ENCODE data around the gene PRKD2.
A peak's percentile ranks its signal among the peaks of the same experiment; 100 is the strongest.
"Not testable (repeated sequence)": the region's sequence is repeated elsewhere in the genome, so short reads cannot be mapped to it uniquely, and the experiment has no call there.

The PRKD2 gene

DNA sequence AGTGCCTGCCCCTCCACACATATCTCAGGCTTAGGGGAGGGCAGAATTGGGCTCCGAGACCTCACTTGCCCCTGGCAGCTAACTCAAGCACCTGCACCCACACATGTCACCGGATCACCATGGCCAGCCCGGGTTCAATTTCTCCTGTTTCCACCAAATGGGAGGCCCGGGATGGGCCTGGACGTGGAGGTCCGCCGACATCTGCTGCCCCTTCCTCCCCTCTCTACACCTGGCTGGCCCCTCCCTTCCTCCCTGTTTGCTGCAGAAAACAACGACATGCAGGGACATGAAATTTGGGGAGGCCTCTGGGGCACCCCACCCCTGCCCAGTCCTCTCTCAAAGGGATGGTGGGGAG is 1.3 kb downstream of the PRKD2 start:
- no peak for DNase-seq (ENCODE audit: low spot score)
- TF ChIP-seq, protein P1, sequence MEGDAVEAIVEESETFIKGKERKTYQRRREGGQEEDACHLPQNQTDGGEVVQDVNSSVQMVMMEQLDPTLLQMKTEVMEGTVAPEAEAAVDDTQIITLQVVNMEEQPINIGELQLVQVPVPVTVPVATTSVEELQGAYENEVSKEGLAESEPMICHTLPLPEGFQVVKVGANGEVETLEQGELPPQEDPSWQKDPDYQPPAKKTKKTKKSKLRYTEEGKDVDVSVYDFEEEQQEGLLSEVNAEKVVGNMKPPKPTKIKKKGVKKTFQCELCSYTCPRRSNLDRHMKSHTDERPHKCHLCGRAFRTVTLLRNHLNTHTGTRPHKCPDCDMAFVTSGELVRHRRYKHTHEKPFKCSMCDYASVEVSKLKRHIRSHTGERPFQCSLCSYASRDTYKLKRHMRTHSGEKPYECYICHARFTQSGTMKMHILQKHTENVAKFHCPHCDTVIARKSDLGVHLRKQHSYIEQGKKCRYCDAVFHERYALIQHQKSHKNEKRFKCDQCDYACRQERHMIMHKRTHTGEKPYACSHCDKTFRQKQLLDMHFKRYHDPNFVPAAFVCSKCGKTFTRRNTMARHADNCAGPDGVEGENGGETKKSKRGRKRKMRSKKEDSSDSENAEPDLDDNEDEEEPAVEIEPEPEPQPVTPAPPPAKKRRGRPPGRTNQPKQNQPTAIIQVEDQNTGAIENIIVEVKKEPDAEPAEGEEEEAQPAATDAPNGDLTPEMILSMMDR (IDR thresholded peaks at IDR 0.05; ENCODE audit: extremely low read depth, missing control alignments), result no peak

DNA sequence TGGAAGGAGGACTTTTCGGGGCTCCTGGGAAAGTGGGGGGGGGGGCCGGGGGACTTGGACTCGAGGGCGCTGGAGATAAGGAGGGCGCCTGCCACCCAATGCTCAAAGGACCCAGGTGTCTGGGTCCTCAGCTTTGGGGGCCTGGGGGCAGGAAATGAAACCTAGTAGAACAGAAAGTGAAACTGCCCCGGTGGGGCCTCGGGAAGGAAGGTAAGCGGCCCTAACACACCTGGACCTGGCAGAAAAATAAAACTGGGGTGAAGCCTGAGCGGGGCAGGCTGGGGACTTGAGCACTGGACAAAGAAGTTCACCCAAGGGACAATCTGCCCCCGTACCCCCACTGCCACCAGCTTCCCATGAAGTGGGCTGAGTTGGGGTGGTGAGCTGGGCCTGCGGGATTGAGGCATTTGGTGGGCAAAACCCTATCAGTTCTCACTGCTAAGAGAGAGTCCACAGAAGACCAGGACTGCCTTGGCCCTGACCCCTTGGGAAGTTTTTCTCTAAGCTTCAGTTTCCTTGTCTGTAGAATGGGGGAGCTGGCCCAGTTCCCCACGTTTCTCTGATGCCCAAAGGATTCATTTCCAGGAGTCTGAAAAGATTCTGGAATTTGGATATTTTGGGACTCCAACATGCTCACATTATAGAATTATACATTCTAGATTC is 2.3 kb downstream of the PRKD2 start:
- DNase-seq (ENCODE audit: low spot score), result peak; percentile 89
- TF ChIP-seq, protein P1 (IDR thresholded peaks at IDR 0.05; ENCODE audit: extremely low read depth, missing control alignments), result no peak

DNA sequence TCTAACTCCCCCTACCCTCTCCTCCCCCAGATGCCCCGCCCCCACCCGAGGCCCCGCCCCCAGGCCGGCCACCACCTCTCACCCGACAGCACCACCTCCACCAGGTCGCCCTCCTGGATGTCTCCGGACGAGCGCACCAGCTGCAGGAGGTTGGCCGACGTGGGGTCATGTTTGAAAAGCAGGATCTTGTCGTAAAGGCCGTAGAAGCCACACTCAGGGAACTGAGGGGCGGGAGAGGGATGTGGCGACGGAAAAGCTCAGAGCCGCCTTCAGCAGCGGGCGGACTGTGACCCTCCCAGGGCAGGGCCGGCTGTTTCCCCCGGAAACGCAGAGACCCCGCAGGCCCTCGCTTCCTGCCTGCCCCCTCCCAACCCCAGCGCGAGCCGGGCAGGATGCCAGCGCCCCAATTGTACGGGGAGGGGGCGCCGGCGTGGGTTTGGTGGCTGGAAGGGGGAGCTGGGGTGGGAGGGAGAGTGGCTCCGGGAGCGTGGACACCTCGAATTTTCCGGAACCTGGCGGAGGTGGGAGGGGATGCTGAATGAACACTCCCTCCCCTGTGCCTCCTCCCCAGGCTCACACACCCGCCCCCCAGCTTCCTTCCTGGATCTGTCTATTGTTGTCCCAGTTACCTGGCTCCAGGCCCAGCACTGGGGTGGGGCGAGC is 3.0 kb downstream of the PRKD2 start:
- peak; percentile 85 for DNase-seq (ENCODE audit: low spot score)
- TF ChIP-seq, protein P1 (IDR thresholded peaks at IDR 0.05; ENCODE audit: extremely low read depth, missing control alignments), result no peak

DNA sequence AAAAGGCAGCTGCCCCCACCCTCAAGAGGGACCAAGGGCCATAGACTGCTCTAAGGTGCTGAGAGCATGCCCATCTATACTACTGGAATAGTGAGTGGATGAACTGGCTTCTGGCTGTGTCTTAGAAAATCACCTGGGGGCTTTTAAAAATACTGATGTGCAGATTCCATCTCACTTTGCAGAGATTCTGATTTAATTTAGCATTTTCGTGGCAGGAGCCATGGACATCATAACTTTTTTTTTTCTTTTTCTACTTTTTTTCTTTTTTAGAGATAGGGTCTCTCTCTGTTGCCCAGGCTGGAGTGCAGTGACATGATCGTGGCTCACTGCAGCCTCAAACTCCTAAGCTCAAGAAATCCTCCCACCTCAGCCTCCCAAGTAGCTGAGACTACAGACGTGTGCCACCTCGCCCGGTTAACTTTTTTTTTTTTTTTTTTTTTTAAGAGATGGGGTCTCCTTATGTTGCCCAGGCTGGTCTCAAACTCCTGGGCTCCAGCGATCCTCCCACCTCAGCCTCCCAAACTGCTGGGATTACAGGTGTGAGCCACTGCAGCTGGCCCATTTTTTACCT is 4.1 kb downstream of the PRKD2 start:
- not testable (repeated sequence) for DNase-seq (ENCODE audit: low spot score)

DNA sequence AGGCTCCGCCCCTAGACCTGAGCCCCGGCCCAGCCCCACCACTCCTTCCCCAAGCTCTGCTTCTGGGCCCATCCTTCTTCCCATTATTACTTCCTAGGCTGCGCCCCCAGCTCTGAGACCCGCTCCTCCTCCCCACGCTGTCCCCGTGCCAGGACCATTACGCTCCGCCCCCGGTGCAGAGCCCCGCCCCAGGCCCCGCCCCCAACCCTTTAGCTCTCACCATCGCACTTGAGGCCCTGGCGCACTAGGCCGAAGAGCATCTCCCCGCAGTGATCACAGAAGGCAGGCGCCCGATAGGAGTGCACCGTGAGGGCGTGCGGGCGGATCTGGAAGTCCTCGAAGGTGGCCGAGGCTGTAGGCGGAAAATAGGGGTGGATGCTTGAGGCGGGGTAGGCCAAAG is 6.2 kb downstream of the PRKD2 start:
- TF ChIP-seq, protein P1 (IDR thresholded peaks at IDR 0.05; ENCODE audit: extremely low read depth, missing control alignments), result no peak
- no peak for DNase-seq (ENCODE audit: low spot score)

DNA sequence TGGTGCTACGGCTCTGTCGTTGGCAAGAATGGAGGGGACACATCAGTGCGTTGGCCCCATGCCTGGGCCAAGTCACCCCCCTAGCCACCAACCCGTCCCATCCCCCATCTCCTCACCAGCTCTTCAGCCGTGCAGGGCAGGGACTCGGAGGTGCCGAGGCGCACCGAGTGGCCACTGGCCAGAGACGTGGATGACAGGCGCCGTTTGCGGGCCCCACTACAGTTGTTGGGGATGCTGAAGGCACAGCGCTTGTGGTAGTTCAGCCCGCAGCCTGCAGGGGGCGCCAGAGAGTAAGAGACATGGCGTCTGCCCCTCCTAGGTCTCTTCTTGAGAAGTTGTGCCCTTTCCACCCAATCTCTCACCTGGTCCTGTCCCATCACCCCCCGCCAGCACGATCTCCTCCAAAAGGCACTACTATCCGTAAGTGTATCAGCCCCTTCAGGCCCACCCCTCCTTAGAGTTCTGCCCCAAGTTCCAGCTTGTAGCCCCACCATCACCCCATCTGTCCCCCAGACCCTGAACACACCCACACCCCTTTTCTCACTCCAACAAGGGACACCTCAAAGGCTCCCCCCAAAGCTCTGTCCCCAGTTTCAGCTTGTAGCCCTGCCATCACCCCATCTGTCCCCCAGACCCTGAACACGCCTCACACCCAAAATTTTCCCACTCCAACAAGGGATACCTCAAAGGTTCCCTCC is 12.4 kb downstream of the PRKD2 start:
- DNase-seq (ENCODE audit: low spot score), result peak; percentile 92
- TF ChIP-seq, protein P1 (IDR thresholded peaks at IDR 0.05; ENCODE audit: extremely low read depth, missing control alignments), result peak; percentile 90

DNA sequence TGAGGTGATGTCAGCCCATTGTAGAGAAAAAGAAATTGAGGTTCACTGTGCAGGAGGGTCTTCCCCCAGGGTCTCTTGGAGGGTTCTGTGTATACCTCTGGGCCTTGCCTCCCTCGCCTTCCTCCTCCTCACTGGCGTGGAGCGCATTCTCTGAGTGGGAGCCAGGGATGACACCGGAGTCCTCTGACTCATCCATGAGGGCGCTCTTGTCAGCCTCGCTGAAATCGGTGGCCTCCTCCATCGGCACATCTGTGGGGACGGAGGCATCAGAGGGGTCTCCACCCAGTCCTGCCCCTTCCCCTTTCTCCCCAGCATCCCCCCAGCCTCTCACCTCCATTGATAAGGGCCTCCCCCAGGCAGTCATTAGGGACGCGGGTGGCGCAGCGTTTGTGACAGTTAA is 16.2 kb downstream of the PRKD2 start:
- no peak for DNase-seq (ENCODE audit: low spot score)

More for the DNA sequence above, 16.2 kb downstream of the PRKD2 start:
- TF ChIP-seq, protein P1 (IDR thresholded peaks at IDR 0.05; ENCODE audit: extremely low read depth, missing control alignments), result no peak
